Adipocyte (in vitro differentiated cells): ENCODE data around the gene SHISA8.
A peak's percentile ranks its signal among the peaks of the same experiment; 100 is the strongest.

Source experiments
- DNase-seq: peaks from one replicate; pipeline ENCODE4 v3.0.0-alpha.2; 2015; ENCODE audit warnings: low read depth
- H3K27me3 ChIP-seq: replicated peaks from 2 replicates; pipeline ENCODE4 v1.7.0; 2013; ENCODE audit warnings: mild to moderate bottlenecking, low read length, moderate library complexity; ENCODE audit not compliant: control insufficient read depth, insufficient read depth
- H3K36me3 ChIP-seq: 2 replicates; pipeline ENCODE4 v1.7.0; 2013; ENCODE audit warnings: low read length, mild to moderate bottlenecking, moderate library complexity; ENCODE audit not compliant: control insufficient read depth, insufficient read depth, severe bottlenecking
- H3K4me1 ChIP-seq: 2 replicates; pipeline ENCODE4 v1.7.0; 2013; ENCODE audit warnings: mild to moderate bottlenecking, low read length, moderate library complexity; ENCODE audit not compliant: control insufficient read depth, insufficient read depth
- H3K4me3 ChIP-seq: 2 replicates; pipeline ENCODE4 v1.7.0; 2013; ENCODE audit warnings: mild to moderate bottlenecking, low read length, moderate library complexity
- H3K9ac ChIP-seq: 2 replicates; pipeline ENCODE4 v1.7.0; 2013; ENCODE audit warnings: mild to moderate bottlenecking, low read length, moderate library complexity
- H3K9me3 ChIP-seq: 2 replicates; pipeline ENCODE4 v1.7.0; 2013; ENCODE audit warnings: mild to moderate bottlenecking, low read length, moderate library complexity; ENCODE audit not compliant: control insufficient read depth

The SHISA8 gene

DNA sequence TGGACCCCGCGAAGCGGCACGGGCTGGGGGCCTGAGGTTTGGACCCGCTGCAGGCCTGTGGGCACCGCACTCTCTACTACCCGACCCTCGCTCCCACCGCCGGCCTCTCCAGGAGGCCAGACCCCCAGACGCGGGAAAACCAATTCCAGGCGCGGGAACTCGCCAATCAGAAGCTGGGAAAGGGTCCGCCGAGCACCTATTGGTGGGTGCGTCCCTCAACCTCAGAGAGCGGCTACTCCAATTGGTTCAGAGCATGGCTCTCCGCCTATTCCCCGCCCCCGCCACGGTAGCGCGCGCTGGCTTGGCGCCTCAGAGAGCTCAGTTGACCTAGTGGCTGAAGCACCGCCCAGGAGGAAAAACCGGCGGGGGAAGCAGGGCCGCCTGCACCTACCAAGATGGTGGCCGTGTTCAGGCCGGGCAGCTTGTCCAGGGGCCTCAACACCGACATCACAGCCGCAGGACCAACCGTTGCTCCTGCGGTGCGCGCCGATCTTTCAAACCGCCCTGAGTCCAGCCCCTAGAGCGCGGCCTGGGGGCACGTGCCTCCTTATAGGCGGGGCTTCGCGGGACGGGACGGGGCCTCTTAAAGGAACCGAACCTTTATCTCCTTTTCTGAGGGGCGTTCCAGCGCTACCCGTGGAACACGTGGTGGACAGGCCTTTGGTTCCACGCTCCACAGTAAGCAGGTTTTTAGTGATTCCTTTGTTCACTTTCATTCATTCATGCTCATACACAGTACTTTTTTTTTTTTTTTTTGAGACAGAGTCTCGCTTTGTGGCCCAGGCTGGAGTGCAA lies 32.0 kb upstream of the SHISA8 start, which contains the start of gene CENPM:
Gene CENPM, minus strand, starts transcription at position 524 of the 795 bp plus-strand sequence. Its CDS starts 76 bp downstream, at position 448.
- peak; percentile 98 for DNase-seq
- H3K36me3 ChIP-seq: no peaks in the 10 kb centered on the region
- H3K9me3 ChIP-seq: no peaks in the 10 kb centered on the region
- H3K4me1 ChIP-seq: peaks cover 9% of the 10 kb centered on the region
- H3K9ac ChIP-seq: peak within 1 kb of the TSS; percentile 65
- H3K27me3 ChIP-seq: peaks cover 9% of the 10 kb centered on the region
- H3K4me3 ChIP-seq: peak within 1 kb of the TSS; percentile 94

DNA sequence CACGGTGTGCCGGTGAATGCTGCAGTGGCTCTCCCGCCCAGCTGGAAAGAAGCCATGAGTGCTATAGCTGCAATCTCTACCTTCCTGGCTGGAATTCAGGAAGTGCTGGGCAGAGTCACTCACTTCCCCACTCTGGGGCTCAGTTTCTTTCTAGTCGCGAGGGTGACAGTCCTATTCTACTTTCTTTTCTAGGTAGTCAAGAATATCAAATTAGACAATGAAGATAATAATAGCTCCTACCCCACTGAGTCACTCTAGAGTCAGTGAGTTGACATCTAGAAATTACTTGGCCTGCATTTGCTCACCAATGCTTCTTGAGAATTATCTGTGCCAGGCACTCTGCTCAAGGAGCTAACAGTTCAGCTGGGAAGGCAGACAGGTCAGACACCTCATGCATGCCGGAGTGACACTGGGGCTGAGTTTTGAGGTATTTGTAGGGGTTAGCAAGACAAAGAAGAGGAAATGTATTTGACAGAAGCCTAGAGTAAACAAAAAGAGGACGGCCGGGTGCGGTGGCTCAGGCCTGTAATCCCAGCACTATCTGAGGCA lies 28.9 kb upstream of the SHISA8 start:
- no peaks in the 10 kb centered on the region for H3K36me3 ChIP-seq
- H3K4me3 ChIP-seq: no peak overlapping the region
- H3K9me3 ChIP-seq: no peaks in the 10 kb centered on the region
- no peaks in the 10 kb centered on the region for H3K27me3 ChIP-seq
- DNase-seq: no peak
- no peak overlapping the region for H3K9ac ChIP-seq
- peaks cover 17% of the 10 kb centered on the region for H3K4me1 ChIP-seq

DNA sequence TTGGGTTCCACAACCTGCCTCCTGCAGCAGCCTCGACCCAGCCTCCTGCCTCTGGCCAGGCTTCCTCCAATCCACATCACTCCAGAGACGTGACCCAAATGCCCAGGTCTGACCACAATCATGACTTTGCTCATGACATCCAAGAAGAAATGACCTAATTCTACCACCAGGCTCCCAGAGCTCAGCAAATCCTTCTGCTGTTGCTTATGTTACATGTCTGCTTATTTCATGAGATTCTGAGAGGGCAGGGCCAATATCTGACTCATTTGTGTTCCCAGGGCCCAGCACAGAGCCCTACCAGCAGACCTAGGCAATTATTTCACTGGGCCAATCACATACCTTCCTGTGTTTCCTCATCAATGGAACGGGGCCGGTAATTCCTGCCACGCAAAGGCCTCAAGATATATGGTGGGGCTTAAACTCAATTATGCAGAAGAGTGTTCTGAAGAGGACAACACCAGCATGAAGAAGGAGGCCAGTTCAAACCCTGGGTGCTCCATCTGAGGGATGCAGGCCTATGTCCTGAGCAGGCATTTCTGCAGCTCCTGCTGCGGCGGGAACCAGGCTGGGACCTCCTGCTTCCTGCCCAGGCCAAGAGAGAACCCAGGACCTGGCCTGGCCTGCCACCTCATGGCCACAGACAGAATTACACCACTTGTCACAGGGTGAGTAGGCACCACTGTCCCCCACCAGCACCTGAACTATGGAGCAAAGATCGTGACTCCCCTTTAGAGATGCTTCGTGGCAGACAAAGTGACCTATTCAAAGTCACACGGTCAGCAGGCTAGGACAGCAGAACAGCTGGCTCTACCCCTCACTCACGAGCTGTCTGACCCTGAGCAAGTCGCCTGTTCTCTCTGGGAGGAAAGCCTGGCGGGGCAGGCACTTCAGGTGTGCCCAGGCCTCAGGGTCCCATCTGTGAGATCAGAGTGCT lies 26.2 kb upstream of the SHISA8 start:
- Histone ChIP-seq H3K27me3 (no peaks in the 10 kb centered on the region), H3K36me3 (no peaks in the 10 kb centered on the region), H3K4me3 (no peak overlapping the region), H3K9me3 (no peaks in the 10 kb centered on the region), H3K4me1 (peaks cover 13% of the 10 kb centered on the region), H3K9ac (peak overlapping the region; percentile 5)
- DNase-seq: peak; percentile 91

DNA sequence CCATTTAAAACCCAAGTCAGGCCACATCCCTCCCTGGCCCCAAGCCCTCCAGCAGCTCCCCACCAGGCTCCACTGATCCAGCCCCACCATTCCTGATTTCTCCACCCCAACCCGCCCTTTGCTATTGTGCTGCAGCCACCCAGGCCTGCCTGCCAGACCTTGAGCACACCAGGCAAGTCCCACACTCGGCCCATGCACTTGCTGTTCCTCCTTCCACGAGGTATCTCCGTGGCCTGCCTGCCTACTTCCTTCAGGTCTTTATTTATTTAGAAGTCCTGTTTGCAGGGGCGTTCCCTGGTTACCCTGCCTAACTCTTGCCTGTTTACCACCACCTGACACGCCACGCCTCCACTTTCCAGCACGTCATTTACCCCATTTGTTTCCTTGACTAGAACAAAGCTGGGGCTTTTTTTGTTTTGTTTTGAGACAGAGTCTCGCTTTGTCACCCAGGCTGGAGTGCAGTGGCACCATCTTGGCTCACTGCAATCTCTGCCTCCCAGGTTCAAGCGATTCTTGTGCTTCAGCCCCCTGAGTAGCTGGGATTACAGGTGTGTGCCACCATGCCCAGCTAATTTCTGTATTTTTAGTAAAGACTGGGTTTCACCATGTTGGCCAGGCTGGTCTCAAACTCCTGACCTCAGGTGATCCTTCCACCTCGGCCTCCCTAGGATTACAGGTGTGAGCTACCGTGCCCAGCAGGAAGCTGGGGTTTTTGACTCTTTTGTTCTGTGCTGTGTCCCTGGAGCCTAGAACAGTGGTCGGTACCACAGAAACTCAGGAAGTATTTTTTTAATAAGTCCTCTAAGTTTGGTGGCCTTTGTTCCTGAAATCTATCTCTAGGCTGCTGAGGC lies 25.3 kb upstream of the SHISA8 start:
- DNase-seq: no peak
- peaks cover 8% of the 10 kb centered on the region for H3K4me1 ChIP-seq
- H3K36me3 ChIP-seq: no peaks in the 10 kb centered on the region

GRCh38 chr22:41936894-41937169 lies 22.0 kb upstream of the SHISA8 start:
- H3K9me3 ChIP-seq: no peaks in the 10 kb centered on the region
- no peak for DNase-seq
- no peak overlapping the region for H3K4me3 ChIP-seq
- no peaks in the 10 kb centered on the region for H3K27me3 ChIP-seq
- no peaks in the 10 kb centered on the region for H3K36me3 ChIP-seq
- peaks cover 8% of the 10 kb centered on the region for H3K4me1 ChIP-seq
- no peak overlapping the region for H3K9ac ChIP-seq

More for the DNA sequence above, 25.3 kb upstream of the SHISA8 start:
- no peaks in the 10 kb centered on the region for H3K27me3 ChIP-seq
- no peak overlapping the region for H3K9ac ChIP-seq
- H3K4me3 ChIP-seq: no peak overlapping the region
- no peaks in the 10 kb centered on the region for H3K9me3 ChIP-seq

DNA sequence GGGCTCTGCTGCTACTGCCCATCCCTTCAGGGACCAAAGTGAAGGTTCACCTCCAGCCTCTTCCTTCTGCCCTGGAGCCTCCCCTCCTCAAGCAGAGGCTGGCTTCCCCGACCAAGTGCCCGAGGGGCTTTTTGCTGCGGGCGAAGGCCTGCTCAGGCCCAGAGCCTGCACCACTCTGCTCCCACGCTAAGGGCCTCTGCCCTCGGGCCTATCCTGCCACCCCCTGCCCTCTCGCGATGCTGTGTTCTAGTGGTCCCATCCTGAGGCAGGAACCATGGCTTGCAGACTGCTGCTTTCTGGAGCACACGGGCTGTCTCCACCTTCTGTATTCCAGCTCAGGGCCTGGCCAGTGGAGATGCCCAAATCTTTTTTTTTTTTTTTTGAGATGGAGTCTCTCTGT lies 20.6 kb upstream of the SHISA8 start:
- H3K9me3 ChIP-seq: no peaks in the 10 kb centered on the region
- no peak for DNase-seq
- H3K9ac ChIP-seq: no peak overlapping the region
- H3K4me3 ChIP-seq: no peak overlapping the region
- no peaks in the 10 kb centered on the region for H3K27me3 ChIP-seq
- H3K36me3 ChIP-seq: no peaks in the 10 kb centered on the region
- peaks cover 2% of the 10 kb centered on the region for H3K4me1 ChIP-seq

DNA sequence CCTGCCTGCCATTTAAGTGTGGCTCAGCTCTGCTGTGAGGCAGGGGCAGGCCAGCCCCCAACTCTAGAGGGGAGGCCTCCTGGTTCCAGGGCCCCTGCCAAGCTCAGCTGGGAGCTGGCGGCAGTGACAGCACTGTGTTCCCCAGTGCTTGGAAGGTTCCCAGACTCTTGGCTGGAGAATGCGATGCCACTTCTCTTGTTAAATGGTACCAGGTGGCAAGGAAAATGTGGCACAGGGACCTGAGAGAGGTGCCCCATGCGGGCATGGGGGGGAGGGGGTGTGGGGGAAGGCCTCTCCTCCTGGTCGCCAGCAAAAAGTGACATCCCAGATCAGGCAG lies 20.1 kb upstream of the SHISA8 start:
- Histone ChIP-seq H3K4me3 (no peak overlapping the region), H3K9ac (no peak overlapping the region), H3K36me3 (no peaks in the 10 kb centered on the region), H3K27me3 (no peaks in the 10 kb centered on the region), H3K9me3 (no peaks in the 10 kb centered on the region), H3K4me1 (no peaks in the 10 kb centered on the region)
- DNase-seq: no peak

- Histone ChIP-seq H3K4me1 (no peaks in the 10 kb centered on the region), H3K36me3 (no peaks in the 10 kb centered on the region), H3K9me3 (no peaks in the 10 kb centered on the region), H3K27me3 (no peaks in the 10 kb centered on the region), H3K4me3 (no peak overlapping the region), H3K9ac (no peak overlapping the region)
- no peak for DNase-seq
Observed at GRCh38 chr22:41934284-41935014, 19.6 kb upstream of the SHISA8 start.

- no peak overlapping the region for H3K9ac ChIP-seq
- DNase-seq: no peak
- no peaks in the 10 kb centered on the region for H3K27me3 ChIP-seq
- no peaks in the 10 kb centered on the region for H3K9me3 ChIP-seq
- H3K36me3 ChIP-seq: no peaks in the 10 kb centered on the region
- no peak overlapping the region for H3K4me3 ChIP-seq
- no peaks in the 10 kb centered on the region for H3K4me1 ChIP-seq
Observed at GRCh38 chr22:41933411-41934177, 18.7 kb upstream of the SHISA8 start.

GRCh38 chr22:41932353-41932752 lies 17.5 kb upstream of the SHISA8 start:
- no peaks in the 10 kb centered on the region for H3K36me3 ChIP-seq
- no peaks in the 10 kb centered on the region for H3K27me3 ChIP-seq
- H3K9ac ChIP-seq: no peak overlapping the region
- no peaks in the 10 kb centered on the region for H3K4me1 ChIP-seq
- no peak for DNase-seq
- no peaks in the 10 kb centered on the region for H3K9me3 ChIP-seq
- H3K4me3 ChIP-seq: no peak overlapping the region
